GM21825 (cell line): ENCODE measurements around the gene PRKCQ.

Source experiments
- ATAC-seq: cut with Tn5 transposase; IDR thresholded peaks from one replicate; pipeline ENCODE4 v1.9.1; 2021; ENCODE audit warnings: mild to moderate bottlenecking, moderate library complexity; ENCODE audit not compliant: unreplicated experiment

PRKCQ gene

GRCh38 chr10:6569259-6569658 is 10.8 kb downstream of the PRKCQ start:
- no peak for ATAC-seq

GRCh38 chr10:6567884-6568283 is 12.2 kb downstream of the PRKCQ start:
- no peak for ATAC-seq

GRCh38 chr10:6567203-6567703 is 12.8 kb downstream of the PRKCQ start:
- ATAC-seq, result no peak

GRCh38 chr10:6565588-6565987 is 14.5 kb downstream of the PRKCQ start:
- ATAC-seq, result no peak

- no peak for ATAC-seq
Measured at GRCh38 chr10:6564367-6564766, 15.7 kb downstream of the PRKCQ start.

GRCh38 chr10:6563731-6564130 is 16.3 kb downstream of the PRKCQ start:
- no peak for ATAC-seq

- no peak for ATAC-seq
Measured at GRCh38 chr10:6563075-6563474, 17.0 kb downstream of the PRKCQ start.

- ATAC-seq, result no peak
Measured at GRCh38 chr10:6562221-6562620, 17.9 kb downstream of the PRKCQ start.

GRCh38 chr10:6561552-6561951 is 18.5 kb downstream of the PRKCQ start:
- no peak for ATAC-seq

GRCh38 chr10:6558759-6559461 is 21.2 kb downstream of the PRKCQ start:
- no peak for ATAC-seq

- ATAC-seq, result no peak
Measured at GRCh38 chr10:6558272-6558671, 21.8 kb downstream of the PRKCQ start.

GRCh38 chr10:6553937-6554336 is 26.1 kb downstream of the PRKCQ start:
- ATAC-seq, result no peak

GRCh38 chr10:6543431-6544005 is 36.6 kb downstream of the PRKCQ start:
- ATAC-seq, result no peak

GRCh38 chr10:6542999-6543430 is 37.1 kb downstream of the PRKCQ start:
- ATAC-seq, result no peak

- ATAC-seq, result no peak
Measured at GRCh38 chr10:6539833-6540232, 40.2 kb downstream of the PRKCQ start.

- no peak for ATAC-seq
Measured at GRCh38 chr10:6537770-6538169, 42.3 kb downstream of the PRKCQ start.

- no peak for ATAC-seq
Measured at GRCh38 chr10:6536102-6536501, 44.0 kb downstream of the PRKCQ start.

- ATAC-seq, result no peak
Measured at GRCh38 chr10:6535156-6535764, 44.8 kb downstream of the PRKCQ start.

- ATAC-seq, result no peak
Measured at GRCh38 chr10:6532321-6532720, 47.8 kb downstream of the PRKCQ start.

GRCh38 chr10:6530966-6531365 is 49.1 kb downstream of the PRKCQ start:
- no peak for ATAC-seq

GRCh38 chr10:6530211-6530840 is 49.8 kb downstream of the PRKCQ start:
- ATAC-seq, result no peak
